Right lobe of liver (tissue), 6 donors: ENCODE data around the gene SRCIN1. TPM values are rescaled to one million over a fixed set of nuclear protein-coding genes. Genes with fewer than 3 reads are reported as not detected.

Experiments
- ATAC-seq, 4 donors: fragments of 200-7000 bp; cut with Tn5 transposase; one replicate each; pipeline ENCODE4 v1.9.1; 2020; ENCODE audit warnings: mild to moderate bottlenecking in 4 of 4, moderate library complexity in 4 of 4
- DNase-seq, 3 donors: peaks; one replicate each; pipeline ENCODE4 v3.0.0-alpha.2; 2020
- H3K27ac ChIP-seq, 3 donors: fragments of 200-600 bp; one replicate each; pipeline ENCODE4 v1.8.0; 2022
- H3K27me3 ChIP-seq, 2 donors: fragments of 200-600 bp; one replicate each; pipeline ENCODE4 v1.8.0; 2022
- H3K36me3 ChIP-seq, 4 donors: fragments of 200-600 bp; sonication (generic) in 1 of 4; one replicate each; pipeline versions ENCODE4 v1.5.1 to v1.8.0; 2017 to 2022; ENCODE audit warnings: control low read depth in 1 of 4
- H3K4me1 ChIP-seq, 4 donors: fragments of 200-600 bp; sonication (generic) in 1 of 4; one replicate each; pipeline versions ENCODE4 v1.5.1 to v1.8.0; 2017 to 2022; ENCODE audit warnings: control low read depth in 1 of 4
- H3K4me3 ChIP-seq, 3 donors: fragments of 200-600 bp; one replicate each; pipeline ENCODE4 v1.8.0; 2022
- H3K9me3 ChIP-seq, 4 donors: fragments of 200-600 bp; sonication (generic) in 1 of 4; one replicate each; pipeline versions ENCODE4 v1.5.1 to v1.8.0; 2017 to 2022; ENCODE audit warnings: control low read depth in 1 of 4
- CTCF ChIP-seq, 4 donors: fragments of 200-600 bp in 3 of 4; fragments of 450-650 bp in 1 of 4; IDR thresholded peaks; one replicate each; pipeline versions ENCODE4 v1.5.1 to v1.8.0; 2016 to 2022; ENCODE audit warnings: antibody characterized with exemption in 4 of 4, mild to moderate bottlenecking in 2 of 4
- POLR2A ChIP-seq: fragments of 450-650 bp; IDR thresholded peaks from one replicate; pipeline ENCODE4 v1.6.1; 2017; ENCODE audit warnings: antibody characterized with exemption, mild to moderate bottlenecking
- WGBS: methylation state at CpG from one replicate; pipeline ENCODE4 v1.1.6; 2018; ENCODE audit warnings: low coverage, low lambda C conversion rate; ENCODE audit not compliant: insufficient coverage; ENCODE audit errors: missing lambda C conversion rate; 5-methylcytosine and 5-hydroxymethylcytosine counted together
- intact Hi-C, 2 donors: fragments of 100-400 bp; cut with DNase I; formaldehyde crosslinking; loops; one replicate each; pipeline versions ENCODE4 v1.11.2 to v1.14.1; 2022
- total RNA-seq, 6 experiments: library from RNA; depleted of rRNA in 2 of 6; stranded (reverse); fragments of >200 nt in 2 of 6; fragmentation: NEBNext Ultra II Directional in 3 of 6; extraction: Animal tissue kit (Norgen Biotek cat#: 25700) in 3 of 6; gene quantifications; one replicate each; pipeline versions ENCODE4 v1.1.0 to v1.2.4, GENCODE V29; 2016 to 2023
- donor health status: DM: no; HTN: yes; CAD: no.
- donor health status: DM: no; HTN: no; CAD: no.
- donor health status: DM: no; HTN: no; CAD: no.
- donor health status: DM: no; HTN: yes; CAD: no.
- donor health status: DM: no; HTN: yes; CAD: no.

SRCIN1 gene
- total RNA-seq, 6 experiments from 2014 or later: 5.6 to 17.6 (median 11.5) TPM

GRCh38 chr17:38556239-38556638 is 49.5 kb downstream of the SRCIN1 start:
- H3K9me3 ChIP-seq: no peaks in the 10 kb centered on the region
- WGBS: 85% methylated on average over 6 of the region's 6 CpGs
- ATAC-seq: no peak
- TF ChIP-seq CTCF (IDR thresholded peaks at IDR 0.05): no peak
- TF ChIP-seq POLR2A: no peak
- no peak overlapping the region for H3K27ac ChIP-seq
- no peak for DNase-seq
- H3K4me1 ChIP-seq: peaks cover 0 to 31% (median 13%) of the 10 kb centered on the region in 4 donors
- no peaks in the 10 kb centered on the region for H3K36me3 ChIP-seq
- H3K4me3 ChIP-seq: no peak overlapping the region
- intact Hi-C loops: no loop called here
- H3K27me3 ChIP-seq: no peaks in the 10 kb centered on the region

GRCh38 chr17:38554430-38555350 is 51.1 kb downstream of the SRCIN1 start:
- no peaks in the 10 kb centered on the region for H3K36me3 ChIP-seq
- H3K27me3 ChIP-seq: no peaks in the 10 kb centered on the region
- H3K4me3 ChIP-seq: no peak overlapping the region
- H3K27ac ChIP-seq: no peak overlapping the region
- intact Hi-C loops: no loop called here
- TF ChIP-seq POLR2A (no peak), CTCF (IDR thresholded peaks at IDR 0.05) (no peak)
- no peaks in the 10 kb centered on the region for H3K9me3 ChIP-seq
- H3K4me1 ChIP-seq: peaks cover 0 to 22% (median 10%) of the 10 kb centered on the region in 4 donors
- DNase-seq: no peak
- no peak for ATAC-seq
- WGBS: 65% methylated on average over 6 of the region's 8 CpGs

GRCh38 chr17:38552343-38552742 is 53.4 kb downstream of the SRCIN1 start:
- Histone ChIP-seq H3K4me1 (peaks cover 0 to 5% (median 2%) of the 10 kb centered on the region in 4 donors), H3K9me3 (no peaks in the 10 kb centered on the region), H3K4me3 (no peak overlapping the region), H3K27ac (no peak overlapping the region), H3K36me3 (no peaks in the 10 kb centered on the region), H3K27me3 (no peaks in the 10 kb centered on the region)
- TF ChIP-seq CTCF (IDR thresholded peaks at IDR 0.05): no peak
- no peak for TF ChIP-seq POLR2A
- no peak for DNase-seq
- 89% methylated on average over 3 of the region's 17 CpGs for WGBS
- intact Hi-C loops: no loop called here
- no peak for ATAC-seq

- Histone ChIP-seq H3K36me3 (no peaks in the 10 kb centered on the region), H3K27ac (no peak overlapping the region), H3K4me1 (no peaks in the 10 kb centered on the region), H3K27me3 (no peaks in the 10 kb centered on the region), H3K9me3 (no peaks in the 10 kb centered on the region), H3K4me3 (no peak overlapping the region)
- ATAC-seq (peak in 1 of 4 donors; percentile 4), DNase-seq (no peak)
- intact Hi-C loops: no loop called here
- 94% methylated on average over 3 of the region's 9 CpGs for WGBS
- no peak for TF ChIP-seq POLR2A
- no peak for TF ChIP-seq CTCF (IDR thresholded peaks at IDR 0.05)
Observed at GRCh38 chr17:38551121-38551520, 54.6 kb downstream of the SRCIN1 start.
